Measurements from ENCODE around the gene SIGLEC11.
"Not testable (repeated sequence)": the region's sequence is repeated elsewhere in the genome, so short reads cannot be mapped to it uniquely, and the experiment has no call there.

Gene SIGLEC11

DNA sequence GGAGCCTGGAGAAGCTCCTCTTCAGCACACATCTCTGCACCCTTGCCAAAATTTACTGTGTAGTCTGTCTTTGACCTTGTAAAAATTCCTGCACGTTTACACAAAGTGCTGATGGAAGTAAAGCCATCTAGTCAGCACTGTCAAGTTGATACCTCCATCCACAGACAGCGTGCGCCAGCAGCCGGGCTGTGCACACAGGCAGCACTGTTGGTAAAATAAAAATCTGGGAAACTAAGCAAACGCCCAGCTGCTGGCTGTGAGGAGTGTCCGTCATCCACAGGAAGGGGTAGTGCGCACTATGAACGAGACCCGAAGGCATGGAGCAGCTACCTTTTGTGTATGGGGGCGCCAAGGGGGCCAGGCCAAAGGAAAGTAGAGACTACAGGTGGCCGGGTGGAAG lies 17.4 kb upstream of the SIGLEC11 start:
- no peak for DNase-seq

DNA sequence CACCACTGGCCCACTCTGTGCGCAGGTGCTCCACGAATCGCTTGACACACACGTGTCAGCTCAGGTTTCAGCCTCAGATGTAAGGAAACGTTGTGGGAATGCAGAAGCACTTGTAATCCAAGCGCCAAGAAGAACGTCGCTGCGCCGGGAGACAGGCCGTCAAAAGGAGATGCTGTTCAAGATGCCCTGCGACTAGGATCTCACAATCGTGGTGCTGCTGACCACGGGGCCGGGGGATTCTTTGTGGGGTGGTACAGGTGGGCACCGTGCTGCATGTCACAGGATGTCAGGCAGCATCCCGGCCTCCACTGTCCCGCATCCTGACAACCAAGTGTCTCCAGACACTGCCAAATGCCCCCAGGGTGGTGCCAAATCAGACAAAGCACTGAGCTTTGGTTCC lies 16.9 kb upstream of the SIGLEC11 start:
- no peak for DNase-seq

DNA sequence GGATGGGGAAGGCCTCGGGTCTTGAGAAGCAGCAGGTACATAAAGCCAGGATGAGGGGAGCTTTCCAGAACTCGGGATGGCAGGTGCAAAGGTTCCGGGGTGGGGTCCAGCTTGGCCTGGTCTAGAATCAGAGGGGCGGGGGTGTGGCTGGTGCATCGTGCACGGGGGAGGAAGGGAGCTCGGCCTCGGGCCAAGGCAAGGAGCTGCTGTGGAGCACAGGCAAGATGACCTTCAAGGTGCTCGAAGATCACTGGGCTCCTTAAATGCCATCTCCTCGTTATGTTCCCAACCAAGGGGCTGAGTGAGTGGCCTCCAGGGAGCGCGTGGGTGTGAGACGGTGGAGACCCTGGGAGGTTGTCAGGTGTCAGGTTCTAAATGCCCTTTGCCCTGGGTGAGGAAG lies 16.1 kb upstream of the SIGLEC11 start:
- DNase-seq = no peak

DNA sequence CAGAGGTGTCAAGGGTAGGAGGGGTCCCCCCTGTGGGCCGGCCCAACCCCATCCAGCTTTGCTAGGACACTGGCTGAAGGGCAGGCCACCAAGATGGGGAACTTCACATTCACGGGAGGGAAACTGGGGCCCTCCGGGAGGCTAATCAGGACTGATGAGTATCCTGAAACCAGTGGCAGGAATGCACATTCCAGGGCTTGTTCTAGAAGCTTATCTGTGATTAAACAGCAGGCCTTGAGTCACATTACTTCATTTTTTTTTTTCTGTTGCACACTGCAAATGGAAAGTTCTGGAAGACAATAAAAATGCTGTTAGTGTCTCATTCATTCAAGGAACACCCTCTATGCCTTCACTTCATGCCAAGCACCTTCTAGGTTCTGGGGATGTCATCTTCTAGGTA lies 15.5 kb upstream of the SIGLEC11 start:
- no peak for DNase-seq

DNA sequence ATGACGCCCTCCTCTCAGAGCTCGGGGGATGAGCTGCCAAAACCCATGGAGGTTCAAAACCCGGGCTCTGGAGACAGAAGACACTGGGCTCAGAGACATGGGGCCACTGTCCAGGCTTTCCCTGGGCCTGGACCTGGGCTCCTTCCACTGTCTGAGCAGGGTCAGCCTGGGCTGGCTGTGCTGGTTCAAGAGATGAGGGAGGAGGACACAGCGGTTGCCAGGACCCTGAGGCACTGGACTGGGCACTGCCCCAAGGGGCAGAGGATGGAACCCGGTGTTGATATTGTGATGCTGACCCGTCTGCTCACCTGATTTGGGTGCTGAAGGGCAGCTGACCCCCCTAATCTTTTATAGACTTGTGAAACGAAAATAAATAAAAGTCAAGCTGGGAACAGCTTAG lies 14.1 kb upstream of the SIGLEC11 start:
- no peak for DNase-seq

DNA sequence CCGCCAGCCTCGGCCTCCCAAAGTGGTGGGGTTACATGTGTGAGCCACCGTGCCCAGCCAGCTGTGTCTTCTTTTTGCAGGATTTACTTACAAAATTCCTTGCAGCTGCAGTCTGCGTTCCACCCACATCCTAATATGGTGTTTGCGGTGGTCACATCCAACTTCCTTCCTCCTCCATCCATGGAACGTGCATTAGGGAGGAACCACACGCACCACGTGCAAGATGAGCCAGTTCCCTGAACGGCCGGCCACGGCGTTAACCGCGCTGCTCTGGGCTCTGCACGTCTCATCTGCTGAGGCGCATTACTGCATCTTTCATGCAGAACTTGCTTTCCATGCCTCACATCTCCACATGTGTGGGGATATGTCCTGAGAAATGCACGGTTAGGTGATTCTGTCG lies 13.0 kb upstream of the SIGLEC11 start:
- DNase-seq = no peak

DNA sequence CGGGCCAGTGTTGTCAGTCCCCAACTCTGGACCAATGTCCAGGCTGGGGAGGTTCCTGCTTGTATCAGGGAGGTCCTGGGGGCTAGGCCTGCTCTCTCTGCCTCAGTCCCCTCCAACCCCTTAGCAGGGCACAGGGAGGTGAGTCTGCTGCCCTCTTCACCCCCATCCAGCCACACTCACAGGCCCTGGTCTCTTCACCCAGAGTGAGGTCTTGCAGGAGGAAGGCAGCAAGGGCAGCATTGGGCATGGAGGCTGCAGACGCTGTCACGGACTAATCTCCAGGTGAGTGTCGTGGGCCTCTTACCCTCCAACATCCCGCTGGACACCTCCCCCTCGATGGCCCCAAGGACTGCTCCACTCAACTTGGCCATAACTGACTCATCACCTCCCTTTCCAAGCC lies 11.9 kb upstream of the SIGLEC11 start:
- DNase-seq = no peak

DNA sequence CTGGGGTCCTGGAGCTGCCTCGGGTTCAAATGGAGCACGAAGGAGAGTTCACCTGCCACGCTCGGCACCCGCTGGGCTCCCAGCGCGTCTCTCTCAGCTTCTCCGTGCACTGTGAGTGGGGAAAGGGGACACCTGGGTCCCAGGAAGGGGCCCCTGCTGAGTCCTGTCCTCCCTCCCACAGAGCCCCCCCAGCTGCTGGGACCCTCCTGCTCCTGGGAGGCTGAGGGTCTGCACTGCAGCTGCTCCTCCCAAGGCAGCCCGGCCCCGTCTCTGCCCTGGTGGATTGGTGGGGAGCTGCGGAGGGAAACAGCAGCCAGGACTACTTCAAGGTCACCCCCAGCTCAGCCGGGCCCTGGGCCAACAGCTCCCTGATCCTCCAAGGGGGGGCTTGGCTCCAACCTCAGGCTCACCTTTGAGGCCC lies 11.0 kb upstream of the SIGLEC11 start:
- DNase-seq = no peak

DNA sequence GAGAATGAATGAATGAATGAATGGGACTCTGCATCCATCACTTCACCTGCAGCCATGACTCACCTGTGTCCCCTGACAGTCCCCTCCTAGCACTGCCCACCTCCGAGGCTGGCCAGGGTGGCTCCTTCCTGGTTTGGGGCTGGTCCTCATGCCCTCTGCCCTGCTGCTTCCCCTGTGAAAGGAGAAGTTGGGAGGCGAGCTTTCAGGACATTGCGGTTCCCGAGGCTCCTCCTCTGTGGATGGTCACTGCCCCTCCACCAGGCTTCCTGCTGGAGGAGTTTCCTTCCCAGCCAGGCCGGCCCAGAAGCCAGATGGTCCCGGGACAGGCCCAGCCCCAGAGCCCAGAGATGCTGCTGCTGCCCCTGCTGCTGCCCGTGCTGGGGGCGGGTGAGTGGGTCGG lies 8.4 kb upstream of the SIGLEC11 start:
- not testable (repeated sequence) for DNase-seq

DNA sequence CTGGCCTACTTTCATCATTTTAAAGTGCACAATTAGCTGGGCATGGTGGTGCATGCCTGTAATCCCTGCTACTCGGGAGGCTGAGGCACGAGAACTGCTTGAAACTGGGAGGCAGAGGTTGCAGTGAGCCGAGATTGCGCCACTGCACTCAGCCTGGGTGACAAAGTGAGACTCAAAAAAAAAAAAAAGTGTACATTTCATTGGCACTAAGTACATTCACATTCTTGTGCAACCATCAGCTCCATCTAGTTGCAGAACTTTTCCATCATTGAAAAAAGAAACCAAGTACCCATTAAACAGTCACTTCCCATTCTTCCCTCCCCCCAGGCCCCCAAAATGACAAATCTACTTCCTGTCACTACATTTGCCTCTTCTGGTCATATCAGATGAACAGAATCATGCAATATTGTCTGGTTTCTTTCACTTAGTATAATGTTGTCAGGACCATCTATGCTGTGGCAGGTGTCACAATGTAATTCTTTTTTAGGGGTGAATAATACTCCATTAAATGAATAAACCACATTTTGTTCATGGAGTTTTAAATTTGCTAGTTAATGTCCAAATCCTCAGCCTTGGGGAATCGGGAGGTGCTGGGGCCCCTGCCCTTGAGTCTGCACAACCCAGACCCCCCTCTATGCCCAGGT lies 7.4 kb upstream of the SIGLEC11 start:
- no peak for DNase-seq

DNA sequence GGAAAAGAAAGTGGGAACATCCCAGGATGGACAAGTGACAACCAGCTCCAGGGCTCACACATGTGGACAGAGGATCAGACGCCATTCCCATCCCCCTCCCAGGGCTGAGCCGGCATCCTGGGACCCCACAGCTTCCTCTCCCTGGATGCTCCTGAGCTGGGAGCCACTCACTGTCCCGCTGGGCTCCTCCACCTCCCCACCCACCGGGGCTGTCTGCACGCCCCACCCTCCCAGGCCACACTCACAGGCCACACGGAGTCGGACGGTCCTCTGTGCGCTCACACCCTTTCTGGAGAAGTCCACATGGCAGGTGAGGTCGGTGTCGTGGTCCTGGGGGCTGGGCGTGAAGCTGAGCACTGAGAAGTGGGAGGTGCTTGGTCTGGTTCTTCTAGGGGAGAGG lies 1.1 kb downstream of the SIGLEC11 start:
- DNase-seq = not testable (repeated sequence)

DNA sequence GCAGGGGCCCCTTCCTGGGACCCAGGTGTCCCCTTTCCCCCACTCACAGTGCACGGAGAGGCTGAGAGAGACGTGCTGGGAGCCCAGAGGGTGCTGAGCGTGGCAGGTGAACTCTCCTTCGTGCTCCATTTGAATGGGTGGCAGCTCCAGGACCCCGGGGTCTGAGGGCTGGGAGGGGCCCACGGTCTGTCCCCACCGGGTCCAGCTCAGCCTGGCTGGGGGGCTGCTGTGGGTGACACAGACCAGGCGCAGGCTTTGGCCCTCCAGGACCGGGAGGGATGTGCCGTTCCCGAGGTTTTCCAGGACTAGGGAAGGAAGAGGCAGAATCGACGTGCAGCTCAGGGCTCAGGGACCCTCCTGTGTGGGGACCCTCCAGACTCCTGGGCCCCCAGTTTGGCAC lies 2.4 kb downstream of the SIGLEC11 start:
- not testable (repeated sequence) for DNase-seq

DNA sequence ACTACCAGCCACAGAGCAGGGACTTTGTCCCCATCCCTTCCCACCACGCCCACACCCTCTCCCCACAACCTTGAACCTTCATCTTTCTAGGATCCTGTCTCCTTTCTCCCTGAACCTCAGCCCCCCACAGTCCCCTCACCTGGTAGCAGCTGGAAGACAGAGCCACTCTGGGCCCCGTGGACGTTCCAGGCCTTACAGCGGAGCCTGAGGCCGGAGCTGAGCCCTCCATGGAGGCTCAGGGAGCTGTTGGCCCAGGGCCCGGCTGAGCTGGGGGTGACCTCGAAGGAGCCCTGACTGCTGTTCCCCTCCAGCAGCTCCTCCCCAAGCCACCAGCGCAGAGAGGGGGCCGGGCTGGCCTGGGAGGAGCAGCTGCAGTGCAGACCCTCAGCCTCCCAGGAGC lies 2.8 kb downstream of the SIGLEC11 start:
- DNase-seq = not testable (repeated sequence)

DNA sequence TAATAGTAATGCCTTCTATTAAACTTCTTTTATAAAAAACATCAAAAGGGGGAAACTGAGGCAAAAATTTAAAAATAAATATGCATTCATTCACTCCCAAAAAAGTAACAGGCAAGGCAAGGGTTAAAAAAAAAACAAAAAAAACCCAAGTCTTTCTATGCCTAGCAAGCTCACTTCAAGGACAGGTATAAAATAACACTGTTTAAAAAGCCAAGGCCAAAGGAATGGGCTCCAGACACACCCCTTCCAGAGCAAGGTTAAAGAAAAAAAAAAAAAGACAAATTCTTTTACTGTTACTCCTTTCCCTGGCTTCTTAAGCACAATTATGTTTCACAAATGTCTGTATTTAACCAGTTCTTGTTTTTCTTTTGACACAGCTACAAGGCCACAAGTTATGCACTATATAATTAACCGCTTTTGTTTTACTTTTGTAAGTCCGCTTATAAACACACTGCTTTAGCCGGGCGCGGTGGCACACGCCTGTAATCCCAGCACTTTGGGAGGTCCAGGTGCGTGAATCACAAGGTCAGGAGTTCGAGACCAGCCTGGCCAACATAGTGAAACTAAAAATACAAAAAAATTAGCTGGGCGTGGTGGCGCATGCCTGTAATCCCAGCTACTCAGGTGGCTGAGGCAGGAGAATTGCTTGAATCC lies 3.6 kb downstream of the SIGLEC11 start:
- DNase-seq = no peak

DNA sequence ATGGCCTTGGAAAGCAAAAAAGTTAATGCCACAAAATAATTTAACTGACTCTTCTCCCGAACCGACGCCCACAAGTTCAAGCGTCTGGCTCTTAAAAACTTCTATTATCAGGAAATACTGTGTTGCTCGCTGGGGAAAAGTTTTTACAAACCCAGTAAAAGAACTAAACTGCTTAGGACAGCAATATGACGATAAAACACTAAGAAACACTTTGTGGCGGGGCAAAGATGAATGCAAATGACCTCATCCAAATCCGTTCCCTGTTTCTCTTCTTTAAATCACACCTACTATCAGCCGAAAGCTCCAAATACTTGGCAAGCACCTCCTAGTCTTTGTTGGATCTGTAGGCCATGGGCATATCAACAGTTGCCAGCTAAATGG lies 4.9 kb downstream of the SIGLEC11 start:
- no peak for DNase-seq

DNA sequence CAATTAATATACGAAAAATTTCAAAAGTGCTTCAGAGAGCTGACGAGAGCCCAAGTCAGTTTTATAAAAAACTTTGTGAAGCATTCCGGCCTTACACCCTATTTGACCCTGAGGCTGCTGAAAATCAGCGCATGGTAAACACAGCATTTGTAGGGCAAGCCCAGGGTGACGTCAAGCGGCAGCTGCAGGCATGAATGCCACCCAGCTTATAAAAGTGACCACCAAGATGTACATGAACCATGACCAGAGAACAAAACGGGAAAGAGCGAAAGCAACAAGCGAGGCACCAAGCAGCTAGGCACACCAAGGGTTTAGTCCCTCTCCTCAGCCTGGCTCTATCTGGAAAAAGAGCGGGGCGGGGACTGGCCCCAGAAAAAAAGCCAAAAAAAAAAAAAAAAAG lies 6.0 kb downstream of the SIGLEC11 start:
- DNase-seq = no peak

DNA sequence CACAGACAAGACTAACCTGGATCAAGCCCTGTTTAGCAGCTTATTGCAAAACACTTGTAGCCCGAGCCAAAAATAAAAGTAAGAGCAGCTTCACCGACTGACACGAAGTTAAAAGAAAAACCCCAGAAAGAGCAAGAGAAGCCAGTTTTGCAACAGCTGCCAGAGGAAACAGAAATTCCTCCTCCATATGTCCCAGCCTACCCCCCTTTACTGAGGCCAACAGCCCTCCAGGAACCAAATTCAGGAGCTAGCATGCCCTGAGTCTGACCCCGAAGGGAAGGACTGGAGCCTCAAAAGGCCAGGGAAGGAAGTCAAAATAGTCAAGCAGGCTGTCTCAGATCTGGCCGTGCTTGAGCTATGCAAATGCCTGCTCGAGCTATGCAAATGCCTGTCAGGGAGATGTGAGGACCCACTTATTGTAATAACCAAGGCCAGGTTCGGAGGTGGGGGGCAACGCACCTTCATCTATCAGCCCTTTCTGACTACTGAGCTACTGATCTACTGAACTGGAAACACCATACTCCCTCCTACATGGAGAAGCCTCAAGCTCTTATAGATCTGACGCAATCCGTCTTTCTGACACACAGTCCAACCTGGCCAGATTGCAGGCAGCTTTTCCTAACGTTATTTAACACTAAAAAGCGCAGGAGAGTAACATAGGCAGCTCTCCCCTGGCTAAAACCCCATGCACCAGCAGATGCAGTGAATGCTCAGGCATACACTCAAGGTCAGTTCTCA lies 6.7 kb downstream of the SIGLEC11 start:
- no peak for DNase-seq

DNA sequence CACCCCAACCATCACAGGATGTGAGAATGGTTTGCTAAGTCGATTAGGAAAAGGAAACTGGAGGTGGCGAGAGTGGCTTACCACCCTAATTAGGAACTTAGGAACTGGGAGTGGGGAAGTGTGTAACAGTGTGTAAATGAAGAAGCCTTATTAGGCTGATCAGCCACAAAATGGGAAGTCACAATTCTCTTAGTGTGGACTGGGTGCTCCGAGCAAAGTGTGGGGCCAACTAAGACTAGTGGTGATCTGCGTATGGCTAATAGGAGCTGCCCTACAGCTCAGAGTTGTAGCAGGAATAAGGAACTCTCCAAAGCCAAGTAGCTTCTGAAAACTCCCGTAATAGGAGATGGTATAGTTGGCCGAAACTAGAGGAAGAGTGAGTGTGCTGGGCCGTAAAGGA lies 7.6 kb downstream of the SIGLEC11 start:
- DNase-seq = no peak

DNA sequence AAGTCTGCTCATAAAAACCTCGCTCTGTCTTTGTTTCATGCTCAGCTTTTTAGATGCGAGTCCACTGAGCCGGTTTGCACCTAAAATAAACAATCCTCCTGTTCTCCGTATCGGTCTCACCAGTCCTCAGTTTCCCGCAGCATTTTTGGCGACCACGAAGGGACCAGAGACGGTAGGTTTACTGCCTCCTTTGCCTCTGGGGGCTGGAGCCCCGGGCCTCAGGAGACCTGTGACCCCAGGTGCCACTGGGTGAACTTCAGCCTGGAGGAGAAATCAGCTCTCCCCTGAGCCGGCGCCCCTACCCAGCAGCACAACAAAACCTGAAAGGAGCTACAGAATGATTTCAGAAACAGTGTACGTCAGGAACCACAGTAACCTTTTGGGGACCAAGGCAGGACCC lies 8.1 kb downstream of the SIGLEC11 start:
- DNase-seq = no peak

DNA sequence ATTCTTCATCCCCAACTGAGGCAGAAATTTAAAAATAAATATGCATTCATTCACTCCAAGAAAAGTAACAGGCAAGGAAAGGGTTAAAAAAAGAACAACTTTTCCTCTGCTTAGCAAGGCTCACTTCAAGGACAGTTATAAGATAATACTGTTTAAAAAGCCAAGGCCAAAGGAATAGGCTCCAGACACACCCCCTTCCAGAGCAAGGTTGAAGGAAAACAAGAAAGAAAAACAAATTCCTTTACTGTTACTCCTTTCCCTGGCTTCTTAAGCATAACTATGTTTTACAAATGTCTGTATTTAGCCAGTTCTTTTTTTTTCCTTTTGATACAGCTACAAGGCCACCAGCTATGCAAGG lies 8.5 kb downstream of the SIGLEC11 start:
- no peak for DNase-seq

DNA sequence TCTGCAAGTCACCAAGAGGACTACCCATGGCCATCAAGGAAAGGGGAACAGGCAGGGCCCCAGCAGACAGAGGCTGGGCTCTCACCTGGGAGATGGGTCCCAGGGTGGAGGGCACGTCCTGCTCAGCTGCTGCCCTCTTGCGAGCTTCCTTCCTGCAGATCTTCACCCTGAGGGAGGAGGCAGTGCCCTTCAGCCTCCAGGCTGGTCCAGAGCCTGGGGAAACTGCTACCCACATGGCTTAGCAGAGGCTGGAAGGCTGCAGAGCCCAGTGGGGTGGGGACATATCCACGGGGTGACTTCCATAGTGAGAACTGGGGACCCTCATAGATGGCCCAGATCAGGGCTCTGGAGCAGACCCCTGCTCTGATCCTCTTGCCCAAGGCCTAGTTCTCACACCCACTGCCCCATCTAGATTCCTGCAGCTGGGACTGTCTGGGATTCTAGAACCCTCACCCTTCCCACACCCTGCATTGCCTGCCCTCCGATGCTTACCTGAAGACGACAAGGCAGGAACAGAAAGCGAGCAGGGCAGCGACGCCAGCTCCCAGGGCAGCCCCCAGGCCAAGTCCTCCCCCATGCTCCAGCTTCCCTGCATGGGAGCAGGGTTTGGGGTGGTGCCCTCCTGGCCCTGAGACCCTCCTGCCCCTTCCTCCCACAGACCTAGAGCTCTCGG lies 9.0 kb downstream of the SIGLEC11 start:
- DNase-seq = no peak

DNA sequence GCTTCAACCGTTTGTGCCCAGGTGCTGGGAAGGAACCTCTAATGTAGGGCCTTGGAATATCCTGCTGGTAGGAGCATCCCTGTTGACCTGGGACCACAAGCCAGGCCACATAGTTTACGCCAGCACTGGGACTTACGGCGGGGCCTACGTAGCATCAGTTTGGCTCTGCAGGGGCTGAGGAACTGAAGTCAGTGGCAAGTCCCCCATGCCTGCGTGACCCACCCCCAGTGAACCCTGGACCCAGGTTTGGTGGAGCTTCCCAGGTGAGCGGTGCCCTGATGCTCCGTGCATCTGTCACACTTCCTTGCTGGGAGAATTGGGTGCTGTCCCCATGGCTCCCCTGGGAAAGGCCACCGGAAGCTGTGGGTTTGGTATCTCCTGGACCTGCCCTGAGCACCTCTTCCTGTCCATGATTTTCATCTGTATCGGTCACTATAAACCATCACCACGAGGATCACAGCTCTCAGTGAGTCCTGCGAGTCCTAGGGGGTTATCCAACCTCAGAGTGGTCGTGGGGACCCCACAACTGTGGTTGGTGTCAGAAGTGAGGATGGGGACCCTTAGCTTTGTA lies 9.9 kb downstream of the SIGLEC11 start:
- no peak for DNase-seq

DNA sequence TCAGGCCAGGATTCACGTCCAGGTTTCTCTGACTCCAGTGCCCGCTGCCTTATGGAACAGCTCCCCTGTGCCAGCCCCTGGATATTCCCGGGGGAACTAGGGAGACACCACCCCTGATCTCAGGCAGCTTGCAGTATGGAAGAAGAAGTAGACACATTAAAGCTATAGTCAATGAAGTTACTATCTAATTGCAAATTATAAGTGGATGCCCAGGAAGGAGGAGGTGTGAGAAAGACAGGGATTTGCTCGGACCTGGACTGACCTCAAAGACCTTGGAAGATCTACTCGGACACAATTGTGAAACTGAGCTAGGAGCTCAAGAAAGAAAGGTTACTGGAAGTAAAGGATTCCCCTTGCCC lies 10.4 kb downstream of the SIGLEC11 start:
- no peak for DNase-seq
